GM20000 (cell line): Measurements from ENCODE around the gene DNMBP.

Experiments
- DNase-seq: peaks from one replicate; pipeline ENCODE4 v3.0.0; 2012; ENCODE audit warnings: low spot score
- TF ChIP-seq, protein P1 (sequence below): IDR thresholded peaks from 2 replicates; pipeline ENCODE4 v1.5.1; 2012; ENCODE audit warnings: mild to moderate bottlenecking, control low read depth; ENCODE audit errors: extremely low read depth, missing control alignments

Gene DNMBP

DNA sequence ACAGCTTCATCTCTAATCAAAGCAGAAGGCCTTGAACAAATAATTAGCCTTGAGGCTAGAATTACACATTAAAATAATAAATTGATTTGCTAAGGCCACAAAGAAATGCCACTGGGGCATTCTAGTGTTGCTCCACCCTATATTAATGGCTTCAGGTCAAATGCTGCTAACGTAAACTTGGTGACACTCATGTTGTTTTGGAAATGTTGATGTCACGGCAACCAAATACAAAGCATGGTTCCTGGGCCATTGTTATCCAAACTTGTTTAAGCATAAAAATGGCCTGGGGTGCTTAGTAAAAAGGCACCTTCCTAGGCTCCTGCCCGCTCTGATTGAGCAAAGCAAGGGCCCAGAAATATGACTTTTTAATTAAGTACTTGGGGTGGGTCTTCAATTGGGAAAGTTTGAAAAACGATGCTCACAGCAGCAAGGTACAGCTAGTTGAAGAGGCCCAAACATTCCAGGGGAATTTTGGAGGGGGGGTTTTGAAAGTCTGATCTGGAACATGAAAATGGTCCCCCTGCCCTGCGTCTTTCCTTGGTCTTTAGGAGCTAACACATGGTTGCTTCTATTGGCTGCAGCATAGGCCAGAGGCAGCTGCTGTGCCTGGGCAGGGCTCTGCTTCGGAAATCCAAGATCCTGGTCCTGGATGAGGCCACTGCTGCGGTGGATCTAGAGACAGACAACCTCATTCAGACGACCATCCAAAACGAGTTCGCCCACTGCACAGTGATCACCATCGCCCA is 159.6 kb downstream of the DNMBP start:
- no peak for DNase-seq
- TF ChIP-seq, protein P1, sequence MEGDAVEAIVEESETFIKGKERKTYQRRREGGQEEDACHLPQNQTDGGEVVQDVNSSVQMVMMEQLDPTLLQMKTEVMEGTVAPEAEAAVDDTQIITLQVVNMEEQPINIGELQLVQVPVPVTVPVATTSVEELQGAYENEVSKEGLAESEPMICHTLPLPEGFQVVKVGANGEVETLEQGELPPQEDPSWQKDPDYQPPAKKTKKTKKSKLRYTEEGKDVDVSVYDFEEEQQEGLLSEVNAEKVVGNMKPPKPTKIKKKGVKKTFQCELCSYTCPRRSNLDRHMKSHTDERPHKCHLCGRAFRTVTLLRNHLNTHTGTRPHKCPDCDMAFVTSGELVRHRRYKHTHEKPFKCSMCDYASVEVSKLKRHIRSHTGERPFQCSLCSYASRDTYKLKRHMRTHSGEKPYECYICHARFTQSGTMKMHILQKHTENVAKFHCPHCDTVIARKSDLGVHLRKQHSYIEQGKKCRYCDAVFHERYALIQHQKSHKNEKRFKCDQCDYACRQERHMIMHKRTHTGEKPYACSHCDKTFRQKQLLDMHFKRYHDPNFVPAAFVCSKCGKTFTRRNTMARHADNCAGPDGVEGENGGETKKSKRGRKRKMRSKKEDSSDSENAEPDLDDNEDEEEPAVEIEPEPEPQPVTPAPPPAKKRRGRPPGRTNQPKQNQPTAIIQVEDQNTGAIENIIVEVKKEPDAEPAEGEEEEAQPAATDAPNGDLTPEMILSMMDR: no peak

DNA sequence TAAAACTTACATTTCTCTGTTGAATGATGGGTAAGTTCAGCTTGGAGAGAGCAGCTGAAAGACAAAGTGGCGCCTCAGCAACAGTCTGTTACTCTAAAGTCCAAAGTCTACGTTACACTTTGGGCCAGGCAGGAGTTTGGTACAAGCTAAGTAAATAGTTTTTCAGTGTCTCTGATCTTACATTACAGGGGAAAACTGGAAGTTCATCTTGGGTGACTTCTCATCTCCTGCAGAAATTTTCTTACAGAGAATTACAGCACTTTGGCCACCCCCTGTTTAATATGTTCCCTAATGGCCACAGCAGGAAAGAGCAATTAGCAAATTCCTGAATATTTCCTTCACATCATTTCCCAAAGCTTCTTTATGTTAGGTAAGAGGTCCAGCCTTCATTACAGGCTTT is 160.2 kb downstream of the DNMBP start:
- no peak for DNase-seq
- TF ChIP-seq, protein P1: no peak

DNA sequence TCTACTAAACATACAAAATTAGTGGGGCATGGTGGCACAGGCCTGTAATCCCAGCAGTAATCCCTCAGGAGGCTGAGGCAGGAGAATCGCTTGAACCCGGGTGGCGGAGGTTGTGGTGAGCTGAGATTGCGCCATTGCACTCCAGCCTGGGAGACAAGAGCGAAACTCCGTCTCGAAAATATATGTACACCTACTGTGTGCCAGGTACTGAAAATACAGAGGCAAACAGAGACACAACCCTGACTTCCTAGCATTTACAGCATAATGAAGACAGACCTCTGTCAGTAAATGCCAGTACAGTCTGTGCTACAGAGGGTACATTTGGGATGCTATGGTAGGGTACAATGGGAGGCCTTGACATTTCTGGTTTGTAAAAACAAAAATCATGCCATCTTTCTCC is 160.7 kb downstream of the DNMBP start:
- no peak for DNase-seq
- TF ChIP-seq, protein P1: no peak

DNA sequence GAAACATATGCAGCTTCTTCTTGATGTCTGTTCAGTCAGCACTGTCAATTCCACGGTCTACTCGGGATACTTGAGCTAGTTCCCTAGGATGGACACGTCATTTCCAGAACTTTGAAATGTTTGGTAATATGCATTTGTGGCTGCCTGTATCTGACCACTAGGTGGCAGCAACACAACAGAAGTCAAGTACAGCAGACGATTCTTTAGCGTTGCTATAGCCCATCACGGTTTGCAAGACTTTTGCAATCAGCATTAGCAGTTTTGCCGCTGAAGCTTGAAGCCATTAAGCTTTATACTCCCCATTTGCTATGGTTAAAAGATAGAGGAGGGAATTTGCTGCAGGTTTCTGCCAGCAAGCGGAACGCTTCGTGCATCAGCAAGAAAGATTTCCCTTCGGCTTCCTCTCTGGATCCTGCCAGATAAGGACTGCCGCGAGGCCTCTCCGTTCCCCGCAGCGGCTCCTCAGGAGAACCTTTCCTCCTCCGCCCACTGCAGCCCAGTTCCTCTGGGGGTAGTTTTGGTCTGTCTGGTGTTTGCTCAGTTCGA is 163.8 kb downstream of the DNMBP start:
- TF ChIP-seq, protein P1: peak; percentile 86
- DNase-seq: peak; percentile 78

DNA sequence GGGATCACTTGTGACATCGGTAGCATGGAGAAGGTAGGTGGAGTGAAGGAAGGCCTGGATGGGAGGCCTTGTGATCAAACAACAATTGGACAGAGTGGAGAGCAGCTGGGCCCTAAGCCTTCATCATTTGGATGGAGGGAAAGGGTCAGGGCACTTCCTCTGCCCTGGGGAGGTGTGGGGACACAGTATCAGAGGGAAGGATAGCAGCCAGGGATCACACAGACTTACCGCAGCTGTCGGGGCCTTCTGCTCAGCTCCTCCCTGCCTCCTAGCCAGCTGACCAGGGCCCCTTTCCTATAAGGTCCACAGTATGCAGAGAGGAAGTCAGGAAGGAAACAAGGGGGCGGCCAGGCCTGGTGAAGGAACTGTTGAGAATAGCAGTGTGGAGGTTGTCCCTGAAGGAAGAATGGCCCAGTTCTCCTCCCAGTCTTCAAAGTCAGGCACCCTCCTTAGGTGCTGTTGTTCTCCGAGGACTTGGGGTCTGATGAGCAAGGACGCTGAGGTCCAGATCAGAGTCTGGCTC is 165.3 kb downstream of the DNMBP start:
- TF ChIP-seq, protein P1: no peak
- no peak for DNase-seq

DNA sequence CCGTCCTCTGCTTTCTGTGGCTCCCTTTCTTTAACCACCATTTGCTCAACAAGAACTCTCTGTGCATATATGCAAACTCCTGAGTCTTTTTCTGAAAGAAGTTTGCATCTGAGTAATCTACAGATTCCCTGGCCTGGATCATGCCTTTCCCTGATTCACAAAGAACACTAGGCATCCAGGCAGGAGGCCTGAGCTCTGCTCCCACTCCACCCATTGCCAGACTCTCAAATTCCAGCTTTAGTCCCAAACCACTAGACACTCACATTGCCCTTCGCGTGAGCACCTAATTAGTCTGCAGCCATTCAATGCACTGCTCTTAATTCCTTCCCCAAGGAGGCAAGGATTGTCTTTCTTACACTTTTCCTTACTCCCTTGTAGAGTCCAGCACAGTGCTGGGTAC is 166.4 kb downstream of the DNMBP start:
- DNase-seq: no peak
- TF ChIP-seq, protein P1: no peak

DNA sequence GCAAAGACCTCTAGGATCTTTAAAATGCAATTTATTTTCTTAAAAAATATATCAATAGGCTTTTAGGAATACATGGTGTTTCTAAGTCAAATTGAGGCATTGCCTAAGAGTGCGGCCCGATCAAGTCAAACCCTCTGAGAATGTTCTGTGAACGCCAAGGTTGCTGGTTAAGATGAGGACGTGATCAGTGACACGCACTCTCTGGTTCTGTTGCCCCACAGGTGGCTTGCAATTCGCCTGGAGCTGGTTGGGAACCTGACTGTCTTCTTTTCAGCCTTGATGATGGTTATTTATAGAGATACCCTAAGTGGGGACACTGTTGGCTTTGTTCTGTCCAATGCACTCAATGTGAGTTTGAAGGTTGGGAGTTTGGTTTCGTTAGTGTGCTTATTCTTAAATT is 168.0 kb downstream of the DNMBP start:
- DNase-seq: no peak
- TF ChIP-seq, protein P1: no peak

DNA sequence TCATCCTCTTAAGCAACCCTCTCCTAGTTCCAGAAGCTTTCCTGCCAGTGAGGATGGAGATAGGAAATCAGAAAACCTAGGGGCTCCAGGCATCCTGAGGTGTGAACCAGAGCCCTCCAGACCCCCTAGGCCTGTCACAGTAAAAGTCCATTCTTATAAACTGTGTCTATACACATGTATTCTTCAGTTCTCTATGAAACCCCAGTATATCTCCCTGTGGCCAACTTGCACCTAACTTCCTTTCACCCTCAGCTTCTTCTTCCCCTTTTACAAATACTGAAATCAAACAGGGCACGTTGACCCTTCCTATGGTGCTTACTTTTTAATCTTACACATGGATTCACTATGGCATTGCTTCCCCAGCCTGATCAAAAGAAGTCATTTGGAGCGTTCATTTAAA is 168.9 kb downstream of the DNMBP start:
- peak; percentile 36 for DNase-seq
